IMR-90 (cell line): ENCODE data around the gene ITSN1. TPM values are rescaled to one million over a fixed set of nuclear protein-coding genes. Genes with fewer than 3 reads are reported as not detected.

ENCODE experiments used
- ATAC-seq: fragments of 200-7000 bp; cut with Tn5 transposase; 2 replicates; pipeline ENCODE4 v1.9.1; 2020; ENCODE audit warnings: low read depth, mild to moderate bottlenecking, moderate library complexity
- BruUV-seq: library from RNA; stranded (reverse); fragments of 400-500 nt; replicated peaks from 2 replicates; lab custom pipeline; 2021; lab: Mats Ljungman, UMichigan
- CTCF ChIA-PET: fragments of 300-600 bp; formaldehyde crosslinking; extraction: SDS; loops from one replicate; lab custom pipeline; 2021; ENCODE audit warnings: antibody characterized with exemption; lab: Yijun Ruan, JAX
- POLR2A ChIA-PET: fragments of 300-600 bp; sonication (Branson Sonifier 250); formaldehyde crosslinking; loops from one replicate; lab custom pipeline; 2022; ENCODE audit warnings: antibody characterized with exemption; ENCODE audit not compliant: unreplicated experiment; lab: Charles Lee
- DNase-seq: peaks from one replicate; pipeline ENCODE4 v3.0.0; 2013
- H2AFZ ChIP-seq: replicated peaks from 2 replicates; pipeline ENCODE3; 2013; ENCODE audit warnings: low read length, mild to moderate bottlenecking; ENCODE audit not compliant: poor library complexity
- H2AK5ac ChIP-seq: 2 replicates; pipeline ENCODE4 v1.6.1; 2013; ENCODE audit warnings: low read depth, low read length, inconsistent platforms
- H2AK9ac ChIP-seq: replicated peaks from 2 replicates; pipeline ENCODE3; 2013; ENCODE audit warnings: mild to moderate bottlenecking, low read depth, low read length, moderate library complexity; ENCODE audit not compliant: poor library complexity
- H2BK120ac ChIP-seq: 2 replicates; pipeline ENCODE4 v1.6.1; 2013; ENCODE audit warnings: low read depth, low read length, inconsistent platforms
- H2BK15ac ChIP-seq: 3 replicates; pipeline ENCODE4 v1.6.1; 2013; ENCODE audit warnings: low read depth, low read length, inconsistent platforms
- H2BK20ac ChIP-seq: 2 replicates; pipeline ENCODE4 v1.6.1; 2013; ENCODE audit warnings: low read depth, mild to moderate bottlenecking, inconsistent platforms, low read length, moderate library complexity
- H2BK5ac ChIP-seq: 2 replicates; pipeline ENCODE4 v1.6.1; 2013; ENCODE audit warnings: mild to moderate bottlenecking, low read depth, low read length, inconsistent platforms; ENCODE audit not compliant: poor library complexity, severe bottlenecking
- H3K14ac ChIP-seq: replicated peaks from 2 replicates; pipeline ENCODE4 v1.6.1; 2013; ENCODE audit warnings: low read depth, low read length, inconsistent platforms
- H3K18ac ChIP-seq: 2 replicates; pipeline ENCODE4 v1.6.1; 2013; ENCODE audit warnings: low read depth, low read length, control low read depth
- H3K23ac ChIP-seq: 2 replicates; pipeline ENCODE4 v1.6.1; 2013; ENCODE audit warnings: low read depth, low read length, inconsistent platforms
- H3K27ac ChIP-seq: 2 replicates; pipeline ENCODE4 v1.5.1; 2013; ENCODE audit warnings: mild to moderate bottlenecking, control low read depth, low read length; ENCODE audit not compliant: insufficient read depth
- H3K27me3 ChIP-seq: 2 replicates; pipeline ENCODE4 v1.6.1; 2013; ENCODE audit warnings: low read length; ENCODE audit not compliant: control insufficient read depth, insufficient read depth
- H3K36me3 ChIP-seq: 2 replicates; pipeline ENCODE4 v1.6.1; 2013; ENCODE audit warnings: low read length, mixed read lengths; ENCODE audit not compliant: control insufficient read depth, insufficient read depth
- H3K4ac ChIP-seq: 2 replicates; pipeline ENCODE4 v1.6.1; 2013; ENCODE audit warnings: low read depth, low read length, inconsistent platforms
- H3K4me1 ChIP-seq: 2 replicates; pipeline ENCODE4 v1.6.1; 2013; ENCODE audit warnings: low read length, mixed read lengths; ENCODE audit not compliant: control insufficient read depth, insufficient read depth
- H3K4me2 ChIP-seq: 2 replicates; pipeline ENCODE4 v1.6.1; 2013; ENCODE audit warnings: low read depth, mild to moderate bottlenecking, control low read depth, low read length, moderate library complexity
- H3K4me3 ChIP-seq: 2 replicates; pipeline ENCODE4 v1.5.1; 2013; ENCODE audit warnings: low read depth, mild to moderate bottlenecking, control low read depth, low read length, moderate library complexity; ENCODE audit not compliant: insufficient read depth
- H3K56ac ChIP-seq: 2 replicates; pipeline ENCODE4 v1.6.1; 2013; ENCODE audit warnings: low read length, inconsistent platforms; ENCODE audit not compliant: insufficient read depth; ENCODE audit errors: extremely low read depth
- H3K79me1 ChIP-seq, 2 experiments: 2 replicates each; pipeline ENCODE4 v1.6.1; 2013; ENCODE audit warnings: low read length in 2 of 2, inconsistent platforms in 1 of 2, low read depth in 1 of 2
- H3K9ac ChIP-seq: 2 replicates; pipeline ENCODE4 v1.6.1; 2013; ENCODE audit warnings: low read depth, low read length, control low read depth
- H3K9me1 ChIP-seq: 2 replicates; pipeline ENCODE4 v1.6.1; 2013; ENCODE audit warnings: low read length, inconsistent platforms; ENCODE audit not compliant: insufficient read depth
- H3K9me3 ChIP-seq: 2 replicates; pipeline ENCODE4 v1.6.1; 2013; ENCODE audit warnings: low read length; ENCODE audit not compliant: control insufficient read depth, insufficient read depth
- H4K20me1 ChIP-seq: 2 replicates; pipeline ENCODE4 v1.6.1; 2013; ENCODE audit warnings: low read length, inconsistent platforms; ENCODE audit not compliant: insufficient read depth
- H4K5ac ChIP-seq: 2 replicates; pipeline ENCODE4 v1.6.1; 2013; ENCODE audit warnings: mild to moderate bottlenecking, low read depth, low read length, control low read depth
- H4K8ac ChIP-seq, 2 experiments: 2 replicates each; pipeline ENCODE4 v1.6.1; 2013; ENCODE audit warnings: low read depth in 2 of 2, low read length in 2 of 2, control low read depth in 1 of 2, inconsistent platforms in 1 of 2
- H4K91ac ChIP-seq: 2 replicates; pipeline ENCODE4 v1.6.1; 2013; ENCODE audit warnings: low read depth, low read length, inconsistent platforms; ENCODE audit not compliant: insufficient read depth
- BHLHE40 ChIP-seq: fragments of 150-350 bp; IDR thresholded peaks from 2 replicates; pipeline ENCODE4 v1.6.1; 2016; ENCODE audit warnings: mild to moderate bottlenecking, low read depth, low read length
- CEBPB ChIP-seq: IDR thresholded peaks from 2 replicates; pipeline ENCODE4 v1.6.1; 2012; ENCODE audit warnings: low read depth, low read length, improper control_type of control experiment
- CHD1 ChIP-seq: IDR thresholded peaks from 2 replicates; pipeline ENCODE4 v1.6.1; 2012; ENCODE audit warnings: low read depth, low read length, improper control_type of control experiment
- FOS ChIP-seq: fragments of 150-350 bp; IDR thresholded peaks from 2 replicates; pipeline ENCODE4 v1.6.1; 2016; ENCODE audit warnings: low read depth, low read length
- MAFK ChIP-seq: IDR thresholded peaks from 2 replicates; pipeline ENCODE4 v1.6.1; 2012; ENCODE audit warnings: low read depth, low read length, improper control_type of control experiment
- MAZ ChIP-seq: IDR thresholded peaks from 2 replicates; pipeline ENCODE4 v1.6.1; 2012; ENCODE audit warnings: low read depth, mild to moderate bottlenecking, low read length, improper control_type of control experiment, moderate library complexity, borderline replicate concordance
- MXI1 ChIP-seq: IDR thresholded peaks from 2 replicates; pipeline ENCODE4 v1.6.1; 2012; ENCODE audit warnings: low read depth, mild to moderate bottlenecking, low read length, moderate library complexity, borderline replicate concordance
- NFE2L2 ChIP-seq: fragments of 150-350 bp; IDR thresholded peaks from 2 replicates; pipeline ENCODE4 v1.6.1; 2016; ENCODE audit warnings: low read depth, mild to moderate bottlenecking, low read length
- POLR2A ChIP-seq: IDR thresholded peaks from 2 replicates; pipeline ENCODE4 v1.6.1; 2012; ENCODE audit warnings: mild to moderate bottlenecking, low read depth, low read length
- RAD21 ChIP-seq: IDR thresholded peaks from 2 replicates; pipeline ENCODE4 v1.6.1; 2012; ENCODE audit warnings: low read length, improper control_type of control experiment
- RCOR1 ChIP-seq: IDR thresholded peaks from 2 replicates; pipeline ENCODE4 v1.6.1; 2012; ENCODE audit warnings: mild to moderate bottlenecking, low read length, improper control_type of control experiment; ENCODE audit not compliant: insufficient replicate concordance
- RFX5 ChIP-seq: IDR thresholded peaks from 2 replicates; pipeline ENCODE4 v1.8.0; 2012; ENCODE audit warnings: low read depth, mild to moderate bottlenecking, low read length, moderate library complexity
- SMC3 ChIP-seq: fragments of 150-350 bp; IDR thresholded peaks from 2 replicates; pipeline ENCODE4 v1.6.1; 2016; ENCODE audit warnings: low read depth, mild to moderate bottlenecking, antibody characterized with exemption, low read length, moderate library complexity
- WGBS, 2 experiments: methylation state at CpG; one replicate each; pipeline versions ENCODE4 v1.1.5 to v1.1.7; 2013; ENCODE audit warnings: missing lambda C conversion rate in 2 of 2; ENCODE audit not compliant: insufficient read length in 1 of 2; ENCODE audit errors: extremely low coverage in 2 of 2; 5-methylcytosine and 5-hydroxymethylcytosine counted together
- dilution Hi-C: fragments of 300-500 bp; cut with HindIII; formaldehyde crosslinking; loops from one replicate; pipeline ENCODE4 v1.14.3; 2018; ENCODE audit warnings: low sequenced_read_pairs; ENCODE audit not compliant: unreplicated experiment
- in situ Hi-C: fragments of 300-500 bp; cut with MboI; formaldehyde crosslinking; loops from 3 replicates; pipeline ENCODE4 v1.14.3; 2019; ENCODE audit warnings: low sequenced_read_pairs, inconsistent platforms, mixed read lengths
- intact Hi-C: fragments of 100-400 bp; cut with micrococcal nuclease; formaldehyde crosslinking; loops from 2 replicates; pipeline ENCODE4 v1.10.0; 2022
- polyA plus RNA-seq, 3 experiments: library from polyadenylated mRNA; depleted of rRNA; stranded (reverse); fragments of >200 nt; gene quantifications; 2 replicates each; pipeline ENCODE4 v1.2.3, GENCODE V29; 2012; ENCODE audit warnings: low replicate concordance in 1 of 3
- total RNA-seq: library from RNA; depleted of rRNA; stranded (reverse); fragments of >200 nt; gene quantifications from 2 replicates; pipeline ENCODE4 v1.2.3, GENCODE V29; 2012
- TF ChIP-seq, protein P1 (sequence below): fragments of 150-350 bp; IDR thresholded peaks from 2 replicates; pipeline ENCODE4 v1.6.1; 2016; ENCODE audit warnings: low read depth, mild to moderate bottlenecking, low read length, moderate library complexity, borderline replicate concordance
- TF ChIP-seq, protein P2 (sequence below): conservative IDR thresholded peaks from 2 replicates; pipeline ENCODE4 v1.5.1; 2012; ENCODE audit warnings: mild to moderate bottlenecking, low read depth, low read length, improper control_type of control experiment
- TF ChIP-seq, protein P3 (sequence below): fragments of 150-350 bp; IDR thresholded peaks from 2 replicates; pipeline ENCODE4 v1.6.1; 2017; ENCODE audit warnings: mild to moderate bottlenecking, antibody characterized with exemption, low read length, low read depth

Gene ITSN1
- total and polyA plus RNA-seq, 2 of the 4 experiments (the other 2 are of a cell fraction): 45.4 to 62.0 TPM

DNA sequence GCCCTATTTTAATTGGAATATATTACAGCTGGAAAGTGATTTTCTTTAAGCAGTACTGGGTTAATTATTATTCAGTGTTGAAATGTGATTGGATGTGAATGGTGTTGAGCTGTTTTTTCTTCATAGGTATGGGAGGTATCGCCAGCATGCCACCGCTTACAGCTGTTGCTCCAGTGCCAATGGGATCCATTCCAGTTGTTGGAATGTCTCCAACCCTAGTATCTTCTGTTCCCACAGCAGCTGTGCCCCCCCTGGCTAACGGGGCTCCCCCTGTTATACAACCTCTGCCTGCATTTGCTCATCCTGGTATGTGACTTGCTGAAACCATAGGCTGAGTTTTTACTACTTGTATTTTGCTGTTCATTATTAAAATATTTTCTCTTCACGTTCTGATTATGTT is 107.7 kb downstream of the ITSN1 start:
- H3K9ac ChIP-seq: no peak overlapping the region
- in situ Hi-C loops: no loop called here
- peaks cover 8% of the 10 kb centered on the region for H3K9me3 ChIP-seq
- H2AFZ ChIP-seq: no peak overlapping the region
- no peaks in the 10 kb centered on the region for H3K4me1 ChIP-seq
- H2BK5ac ChIP-seq: no peak overlapping the region
- no peak overlapping the region for H3K4me3 ChIP-seq
- no peak overlapping the region for H2BK20ac ChIP-seq
- no peak overlapping the region for H2AK5ac ChIP-seq
- ATAC-seq: no peak
- no peak overlapping the region for H4K8ac ChIP-seq
- H2AK9ac ChIP-seq: no peak overlapping the region
- no peak overlapping the region for H3K23ac ChIP-seq
- no peak overlapping the region for H4K5ac ChIP-seq
- ChIA-PET CTCF (no interaction called here), POLR2A (no interaction called here)
- H3K27me3 ChIP-seq: no peaks in the 10 kb centered on the region
- peaks cover 8 to 12% of the 10 kb centered on the region in 2 experiments; a peak in 3 of 4 replicates for H3K79me1 ChIP-seq
- DNase-seq: no peak
- no CpG with 5 or more reads among the region's 4 CpGs for WGBS, 2 experiments
- peaks cover 5% of the 10 kb centered on the region; the same call in 1 of the 2 replicates for H3K9me1 ChIP-seq
- H4K20me1 ChIP-seq: no peaks in the 10 kb centered on the region
- no peak overlapping the region for H3K27ac ChIP-seq
- no peak overlapping the region for H3K4ac ChIP-seq
- H2BK120ac ChIP-seq: no peak overlapping the region
- no peak overlapping the region for H3K56ac ChIP-seq
- no peak overlapping the region for H3K4me2 ChIP-seq
- intact Hi-C loops: loop anchor here (5.0 kb wide), 1 partner anchor 38 kb away; no protein-coding TSS in a partner anchor
- TF ChIP-seq, protein P1, sequence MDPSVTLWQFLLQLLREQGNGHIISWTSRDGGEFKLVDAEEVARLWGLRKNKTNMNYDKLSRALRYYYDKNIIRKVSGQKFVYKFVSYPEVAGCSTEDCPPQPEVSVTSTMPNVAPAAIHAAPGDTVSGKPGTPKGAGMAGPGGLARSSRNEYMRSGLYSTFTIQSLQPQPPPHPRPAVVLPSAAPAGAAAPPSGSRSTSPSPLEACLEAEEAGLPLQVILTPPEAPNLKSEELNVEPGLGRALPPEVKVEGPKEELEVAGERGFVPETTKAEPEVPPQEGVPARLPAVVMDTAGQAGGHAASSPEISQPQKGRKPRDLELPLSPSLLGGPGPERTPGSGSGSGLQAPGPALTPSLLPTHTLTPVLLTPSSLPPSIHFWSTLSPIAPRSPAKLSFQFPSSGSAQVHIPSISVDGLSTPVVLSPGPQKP: no peak
- no peak for TF ChIP-seq POLR2A
- no peak for TF ChIP-seq MAZ
- TF ChIP-seq CHD1: no peak
- no peak for TF ChIP-seq RFX5
- TF ChIP-seq, protein P2, sequence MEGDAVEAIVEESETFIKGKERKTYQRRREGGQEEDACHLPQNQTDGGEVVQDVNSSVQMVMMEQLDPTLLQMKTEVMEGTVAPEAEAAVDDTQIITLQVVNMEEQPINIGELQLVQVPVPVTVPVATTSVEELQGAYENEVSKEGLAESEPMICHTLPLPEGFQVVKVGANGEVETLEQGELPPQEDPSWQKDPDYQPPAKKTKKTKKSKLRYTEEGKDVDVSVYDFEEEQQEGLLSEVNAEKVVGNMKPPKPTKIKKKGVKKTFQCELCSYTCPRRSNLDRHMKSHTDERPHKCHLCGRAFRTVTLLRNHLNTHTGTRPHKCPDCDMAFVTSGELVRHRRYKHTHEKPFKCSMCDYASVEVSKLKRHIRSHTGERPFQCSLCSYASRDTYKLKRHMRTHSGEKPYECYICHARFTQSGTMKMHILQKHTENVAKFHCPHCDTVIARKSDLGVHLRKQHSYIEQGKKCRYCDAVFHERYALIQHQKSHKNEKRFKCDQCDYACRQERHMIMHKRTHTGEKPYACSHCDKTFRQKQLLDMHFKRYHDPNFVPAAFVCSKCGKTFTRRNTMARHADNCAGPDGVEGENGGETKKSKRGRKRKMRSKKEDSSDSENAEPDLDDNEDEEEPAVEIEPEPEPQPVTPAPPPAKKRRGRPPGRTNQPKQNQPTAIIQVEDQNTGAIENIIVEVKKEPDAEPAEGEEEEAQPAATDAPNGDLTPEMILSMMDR: no peak
- TF ChIP-seq, protein P3, sequence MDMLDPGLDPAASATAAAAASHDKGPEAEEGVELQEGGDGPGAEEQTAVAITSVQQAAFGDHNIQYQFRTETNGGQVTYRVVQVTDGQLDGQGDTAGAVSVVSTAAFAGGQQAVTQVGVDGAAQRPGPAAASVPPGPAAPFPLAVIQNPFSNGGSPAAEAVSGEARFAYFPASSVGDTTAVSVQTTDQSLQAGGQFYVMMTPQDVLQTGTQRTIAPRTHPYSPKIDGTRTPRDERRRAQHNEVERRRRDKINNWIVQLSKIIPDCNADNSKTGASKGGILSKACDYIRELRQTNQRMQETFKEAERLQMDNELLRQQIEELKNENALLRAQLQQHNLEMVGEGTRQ: no peak
- TF ChIP-seq SMC3: no peak
- TF ChIP-seq RCOR1: no peak
- no peak for TF ChIP-seq MXI1
- no peak for TF ChIP-seq RAD21
- TF ChIP-seq NFE2L2: no peak
- TF ChIP-seq FOS: no peak
- TF ChIP-seq BHLHE40: no peak
- no peak for TF ChIP-seq MAFK
- TF ChIP-seq CEBPB: no peak
- no TSS peak for BruUV-seq
- no peak overlapping the region for H4K91ac ChIP-seq
- H2BK15ac ChIP-seq: no peak overlapping the region
- no peak overlapping the region for H3K14ac ChIP-seq
- peaks cover 10% of the 10 kb centered on the region for H3K36me3 ChIP-seq
- H3K18ac ChIP-seq: no peak overlapping the region
- dilution Hi-C loops: no loop called here
